Measurements from ENCODE around the gene DMTF1.
A peak's percentile ranks its signal among the peaks of the same experiment; 100 is the strongest.

Gene DMTF1

GRCh38 chr7:87129332-87129731 lies 22.9 kb upstream of the DMTF1 start:
- Mint-ChIP-seq H3K27me3 (peaks cover 3% of the 10 kb centered on the region), H3K36me3 (ENCODE audit: low read depth) (no peaks in the 10 kb centered on the region), H3K9me3 (no peaks in the 10 kb centered on the region), H3K4me1 (ENCODE audit: low read depth) (peaks cover 6% of the 10 kb centered on the region), H3K4me3 (no peak overlapping the region), H3K27ac (no peak overlapping the region)

- Mint-ChIP-seq H3K27ac (no peak overlapping the region), H3K36me3 (ENCODE audit: low read depth) (no peaks in the 10 kb centered on the region), H3K27me3 (peaks cover 5% of the 10 kb centered on the region), H3K4me1 (ENCODE audit: low read depth) (peaks cover 6% of the 10 kb centered on the region), H3K4me3 (no peak overlapping the region), H3K9me3 (no peaks in the 10 kb centered on the region)
These were observed 22.4 kb upstream of the DMTF1 start for GRCh38 chr7:87129848-87130247.

- peaks cover 6% of the 10 kb centered on the region for H3K4me1 Mint-ChIP-seq (ENCODE audit: low read depth)
- H3K9me3 Mint-ChIP-seq: no peaks in the 10 kb centered on the region
- no peak overlapping the region for H3K4me3 Mint-ChIP-seq
- peaks cover 11% of the 10 kb centered on the region for H3K27me3 Mint-ChIP-seq
- H3K27ac Mint-ChIP-seq: no peak overlapping the region
- H3K36me3 Mint-ChIP-seq (ENCODE audit: low read depth): no peaks in the 10 kb centered on the region
These were observed 20.5 kb upstream of the DMTF1 start for GRCh38 chr7:87131771-87132170.

- Mint-ChIP-seq H3K27ac (no peak overlapping the region), H3K9me3 (peaks cover 3% of the 10 kb centered on the region), H3K36me3 (ENCODE audit: low read depth) (no peaks in the 10 kb centered on the region)
These were observed 15.0 kb upstream of the DMTF1 start for GRCh38 chr7:87137271-87137670.

GRCh38 chr7:87139514-87139913 lies 12.7 kb upstream of the DMTF1 start:
- no peak overlapping the region for H3K4me3 Mint-ChIP-seq
- H3K4me1 Mint-ChIP-seq (ENCODE audit: low read depth): peaks cover 5% of the 10 kb centered on the region
- peaks cover 24% of the 10 kb centered on the region for H3K27me3 Mint-ChIP-seq
- no peaks in the 10 kb centered on the region for H3K36me3 Mint-ChIP-seq (ENCODE audit: low read depth)
- peaks cover 3% of the 10 kb centered on the region for H3K9me3 Mint-ChIP-seq
- no peak overlapping the region for H3K27ac Mint-ChIP-seq

More at GRCh38 chr7:87137271-87137670, 15.0 kb upstream of the DMTF1 start:
- Mint-ChIP-seq H3K27me3 (peaks cover 29% of the 10 kb centered on the region), H3K4me3 (no peak overlapping the region), H3K4me1 (ENCODE audit: low read depth) (peaks cover 6% of the 10 kb centered on the region)

- no peak overlapping the region for H3K27ac Mint-ChIP-seq
- H3K9me3 Mint-ChIP-seq: peaks cover 3% of the 10 kb centered on the region
- H3K36me3 Mint-ChIP-seq (ENCODE audit: low read depth): no peaks in the 10 kb centered on the region
- no peak overlapping the region for H3K4me3 Mint-ChIP-seq
- H3K27me3 Mint-ChIP-seq: peaks cover 23% of the 10 kb centered on the region
- peaks cover 9% of the 10 kb centered on the region for H3K4me1 Mint-ChIP-seq (ENCODE audit: low read depth)
These were observed 11.9 kb upstream of the DMTF1 start for GRCh38 chr7:87140271-87140748.

GRCh38 chr7:87144173-87144657 lies 8.0 kb upstream of the DMTF1 start:
- Mint-ChIP-seq H3K36me3 (ENCODE audit: low read depth) (no peaks in the 10 kb centered on the region), H3K9me3 (no peaks in the 10 kb centered on the region), H3K4me1 (ENCODE audit: low read depth) (peaks cover 9% of the 10 kb centered on the region), H3K27ac (no peak overlapping the region), H3K4me3 (no peak overlapping the region), H3K27me3 (no peaks in the 10 kb centered on the region)

- H3K9me3 Mint-ChIP-seq: no peaks in the 10 kb centered on the region
- no peak overlapping the region for H3K27ac Mint-ChIP-seq
- H3K4me1 Mint-ChIP-seq (ENCODE audit: low read depth): peaks cover 17% of the 10 kb centered on the region
These were observed 5.4 kb upstream of the DMTF1 start for GRCh38 chr7:87146740-87147386.

GRCh38 chr7:87147500-87147899 lies 4.8 kb upstream of the DMTF1 start:
- peaks cover 18% of the 10 kb centered on the region for H3K4me1 Mint-ChIP-seq (ENCODE audit: low read depth)
- no peaks in the 10 kb centered on the region for H3K27me3 Mint-ChIP-seq
- H3K27ac Mint-ChIP-seq: no peak overlapping the region
- H3K4me3 Mint-ChIP-seq: no peak overlapping the region
- H3K9me3 Mint-ChIP-seq: no peaks in the 10 kb centered on the region
- H3K36me3 Mint-ChIP-seq (ENCODE audit: low read depth): no peaks in the 10 kb centered on the region

More at GRCh38 chr7:87146740-87147386, 5.4 kb upstream of the DMTF1 start:
- Mint-ChIP-seq H3K36me3 (ENCODE audit: low read depth) (no peaks in the 10 kb centered on the region), H3K4me3 (no peak overlapping the region), H3K27me3 (no peaks in the 10 kb centered on the region)

- H3K27ac Mint-ChIP-seq: no peak overlapping the region
- H3K27me3 Mint-ChIP-seq: no peaks in the 10 kb centered on the region
- peaks cover 21% of the 10 kb centered on the region for H3K4me1 Mint-ChIP-seq (ENCODE audit: low read depth)
- no peaks in the 10 kb centered on the region for H3K9me3 Mint-ChIP-seq
- H3K36me3 Mint-ChIP-seq (ENCODE audit: low read depth): peaks cover 7% of the 10 kb centered on the region
- no peak overlapping the region for H3K4me3 Mint-ChIP-seq
These were observed 3.8 kb upstream of the DMTF1 start for GRCh38 chr7:87148332-87148955.

GRCh38 chr7:87151002-87151728 lies 1.1 kb upstream of the DMTF1 start:
- H3K36me3 Mint-ChIP-seq (ENCODE audit: low read depth): peaks cover 25% of the 10 kb centered on the region
- peak overlapping the region; percentile 98 for H3K4me3 Mint-ChIP-seq
- no peaks in the 10 kb centered on the region for H3K9me3 Mint-ChIP-seq
- no peaks in the 10 kb centered on the region for H3K27me3 Mint-ChIP-seq
- H3K4me1 Mint-ChIP-seq (ENCODE audit: low read depth): peaks cover 37% of the 10 kb centered on the region
- H3K27ac Mint-ChIP-seq: peak overlapping the region; percentile 99

- Mint-ChIP-seq H3K27me3 (no peaks in the 10 kb centered on the region), H3K9me3 (no peaks in the 10 kb centered on the region), H3K4me3 (peak overlapping the region; percentile 98), H3K36me3 (ENCODE audit: low read depth) (peaks cover 30% of the 10 kb centered on the region), H3K4me1 (ENCODE audit: low read depth) (peaks cover 42% of the 10 kb centered on the region), H3K27ac (peak overlapping the region; percentile 99)
These were observed 533 bp upstream of the DMTF1 start for GRCh38 chr7:87151729-87152111.

GRCh38 chr7:87152897-87153641 lies 816 bp downstream of the DMTF1 start:
- H3K4me3 Mint-ChIP-seq: peak overlapping the region; percentile 98
- peak overlapping the region; percentile 99 for H3K27ac Mint-ChIP-seq
- peaks cover 54% of the 10 kb centered on the region for H3K4me1 Mint-ChIP-seq (ENCODE audit: low read depth)
- peaks cover 42% of the 10 kb centered on the region for H3K36me3 Mint-ChIP-seq (ENCODE audit: low read depth)
- no peaks in the 10 kb centered on the region for H3K9me3 Mint-ChIP-seq
- H3K27me3 Mint-ChIP-seq: no peaks in the 10 kb centered on the region

GRCh38 chr7:87154166-87154565 lies 1.9 kb downstream of the DMTF1 start:
- peak overlapping the region; percentile 98 for H3K4me3 Mint-ChIP-seq
- H3K9me3 Mint-ChIP-seq: no peaks in the 10 kb centered on the region
- peaks cover 60% of the 10 kb centered on the region for H3K4me1 Mint-ChIP-seq (ENCODE audit: low read depth)
- H3K27me3 Mint-ChIP-seq: no peaks in the 10 kb centered on the region
- H3K36me3 Mint-ChIP-seq (ENCODE audit: low read depth): peaks cover 42% of the 10 kb centered on the region
- H3K27ac Mint-ChIP-seq: peak overlapping the region; percentile 31
